Panc1 (cell line): Measurements from ENCODE around the gene ADAMTS14. TPM values are rescaled to one million over a fixed set of nuclear protein-coding genes. Genes with fewer than 3 reads are reported as not detected.

Source experiments
- ATAC-seq: fragments of 200-7000 bp; cut with Tn5 transposase; 2 replicates; pipeline ENCODE4 v1.9.1; 2020; ENCODE audit warnings: mild to moderate bottlenecking, moderate library complexity
- BruUV-seq: library from RNA; stranded (reverse); fragments of 400-500 nt; replicated peaks from 2 replicates; lab custom pipeline; 2021; lab: Mats Ljungman, UMichigan
- CTCF ChIA-PET: fragments of 300-600 bp; sonication (Branson Sonifier 250); formaldehyde crosslinking; loops from one replicate; lab custom pipeline; 2022; ENCODE audit warnings: antibody characterized with exemption; lab: Charles Lee
- POLR2A ChIA-PET: fragments of 300-600 bp; sonication (Branson Sonifier 250); formaldehyde crosslinking; loops from one replicate; lab custom pipeline; 2022; ENCODE audit warnings: antibody characterized with exemption; lab: Charles Lee
- DNase-seq: peaks from one replicate; pipeline ENCODE4 v3.0.0-alpha.2; 2010; ENCODE audit warnings: low read depth, low spot score
- H3K27ac ChIP-seq: 2 replicates; pipeline ENCODE4 v1.5.1; 2011; ENCODE audit warnings: mild to moderate bottlenecking, low read length, inconsistent platforms
- H3K27me3 ChIP-seq: fragments of 200-500 bp; sonication (Bioruptor generic); 2 replicates; pipeline ENCODE4 v1.6.0; 2014; ENCODE audit warnings: low read length, inconsistent platforms; ENCODE audit not compliant: control insufficient read depth, insufficient read depth
- H3K36me3 ChIP-seq: fragments of 200-500 bp; sonication (Bioruptor generic); 2 replicates; pipeline ENCODE4 v1.5.1; 2014; ENCODE audit warnings: inconsistent platforms, mild to moderate bottlenecking, low read length, moderate library complexity; ENCODE audit not compliant: control insufficient read depth, insufficient read depth
- H3K4me1 ChIP-seq: 2 replicates; pipeline ENCODE4 v1.5.1; 2011; ENCODE audit warnings: inconsistent platforms, mild to moderate bottlenecking, low read length, moderate library complexity; ENCODE audit not compliant: control insufficient read depth, insufficient read depth
- H3K4me3 ChIP-seq, 2 experiments: 2 replicates each; pipeline ENCODE4 v1.5.1; 2011 to 2012; ENCODE audit warnings: low read depth in 2 of 2, low read length in 2 of 2, mild to moderate bottlenecking in 2 of 2, inconsistent platforms in 1 of 2, moderate library complexity in 1 of 2
- H3K9me3 ChIP-seq: fragments of 200-500 bp; sonication (Bioruptor generic); 2 replicates; pipeline ENCODE4 v1.5.1; 2014; ENCODE audit warnings: low read depth, mild to moderate bottlenecking, inconsistent platforms, low read length, moderate library complexity; ENCODE audit not compliant: control insufficient read depth, insufficient read depth
- POLR2AphosphoS5 ChIP-seq: IDR thresholded peaks from 2 replicates; pipeline ENCODE4 v1.6.1; 2012; ENCODE audit warnings: mild to moderate bottlenecking, low read depth, low read length, moderate library complexity
- SIN3A ChIP-seq: IDR thresholded peaks from 2 replicates; pipeline ENCODE4 v1.6.1; 2012; ENCODE audit warnings: low read depth, mild to moderate bottlenecking, low read length, moderate library complexity, borderline replicate concordance; ENCODE audit not compliant: insufficient read depth
- TCF7L2 ChIP-seq: IDR thresholded peaks from 2 replicates; pipeline ENCODE4 v1.6.1; 2011; ENCODE audit warnings: mild to moderate bottlenecking, low read depth, low read length, inconsistent platforms
- in situ Hi-C: cut with HindIII; loops from 2 replicates; pipeline ENCODE4 v1.10.0; 2016; ENCODE audit warnings: low sequenced_read_pairs, low pct_unique_long_range_greater_than_20kb
- intact Hi-C: fragments of 100-400 bp; cut with micrococcal nuclease; formaldehyde crosslinking; loops from one replicate; pipeline ENCODE4 v1.10.0; 2022; ENCODE audit not compliant: unreplicated experiment
- total RNA-seq: library from RNA; stranded (reverse); gene quantifications from one replicate; pipeline ENCODE4 v1.2.1, GENCODE V29; 2021; ENCODE audit not compliant: unreplicated experiment
- TF ChIP-seq, protein P1 (sequence below), 2 experiments: IDR thresholded peaks; 2 replicates each; pipeline ENCODE4 v1.6.1; 2011 to 2012; ENCODE audit warnings: low read depth in 2 of 2, control low read depth in 1 of 2, low read length in 1 of 2, mild to moderate bottlenecking in 1 of 2, moderate library complexity in 1 of 2; ENCODE audit not compliant: insufficient read depth in 1 of 2
- TF ChIP-seq, protein P2 (sequence below): fragments of 450-650 bp; IDR thresholded peaks from 2 replicates; pipeline ENCODE4 v1.5.1; 2017; ENCODE audit warnings: mild to moderate bottlenecking

ADAMTS14 gene
- total RNA-seq, 1 experiment from 2014 or later = 0.67 TPM

DNA sequence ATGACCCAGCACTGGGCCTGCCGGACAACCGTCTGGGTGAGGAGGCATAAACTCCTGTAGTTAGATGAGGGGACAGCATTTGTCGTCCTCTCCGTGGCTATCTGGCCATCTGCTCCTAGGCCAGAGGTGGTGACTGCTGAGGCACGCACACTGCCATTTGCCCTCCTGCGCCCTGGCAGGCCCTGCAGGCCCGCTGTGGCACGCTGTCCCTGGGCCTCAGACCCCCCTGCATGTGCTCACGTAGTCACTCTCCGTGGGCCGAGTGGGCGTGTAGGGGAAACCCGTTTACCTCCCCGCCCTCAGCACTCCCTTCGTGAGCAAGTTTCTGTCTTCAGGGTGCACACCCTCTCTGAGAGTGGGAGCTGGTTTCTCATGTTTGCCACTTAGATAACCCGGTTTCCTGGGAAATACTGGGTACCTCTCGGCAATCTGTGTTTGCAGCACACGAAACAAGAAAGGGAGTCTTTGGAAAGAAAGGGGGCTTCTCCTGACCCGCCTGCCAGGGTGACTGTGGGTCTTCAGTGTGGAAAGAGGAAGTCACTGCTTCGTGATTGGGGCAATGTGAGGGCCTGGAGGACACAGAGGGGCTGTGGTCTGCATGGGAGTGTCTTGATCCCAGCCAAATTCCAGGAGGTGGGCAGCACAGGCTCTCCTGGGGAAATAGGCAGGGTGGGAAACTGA lies 10.8 kb downstream of the ADAMTS14 start:
- H3K27ac ChIP-seq = no peak overlapping the region
- ChIA-PET CTCF (no interaction called here), POLR2A (no interaction called here)
- TF ChIP-seq, protein P1, sequence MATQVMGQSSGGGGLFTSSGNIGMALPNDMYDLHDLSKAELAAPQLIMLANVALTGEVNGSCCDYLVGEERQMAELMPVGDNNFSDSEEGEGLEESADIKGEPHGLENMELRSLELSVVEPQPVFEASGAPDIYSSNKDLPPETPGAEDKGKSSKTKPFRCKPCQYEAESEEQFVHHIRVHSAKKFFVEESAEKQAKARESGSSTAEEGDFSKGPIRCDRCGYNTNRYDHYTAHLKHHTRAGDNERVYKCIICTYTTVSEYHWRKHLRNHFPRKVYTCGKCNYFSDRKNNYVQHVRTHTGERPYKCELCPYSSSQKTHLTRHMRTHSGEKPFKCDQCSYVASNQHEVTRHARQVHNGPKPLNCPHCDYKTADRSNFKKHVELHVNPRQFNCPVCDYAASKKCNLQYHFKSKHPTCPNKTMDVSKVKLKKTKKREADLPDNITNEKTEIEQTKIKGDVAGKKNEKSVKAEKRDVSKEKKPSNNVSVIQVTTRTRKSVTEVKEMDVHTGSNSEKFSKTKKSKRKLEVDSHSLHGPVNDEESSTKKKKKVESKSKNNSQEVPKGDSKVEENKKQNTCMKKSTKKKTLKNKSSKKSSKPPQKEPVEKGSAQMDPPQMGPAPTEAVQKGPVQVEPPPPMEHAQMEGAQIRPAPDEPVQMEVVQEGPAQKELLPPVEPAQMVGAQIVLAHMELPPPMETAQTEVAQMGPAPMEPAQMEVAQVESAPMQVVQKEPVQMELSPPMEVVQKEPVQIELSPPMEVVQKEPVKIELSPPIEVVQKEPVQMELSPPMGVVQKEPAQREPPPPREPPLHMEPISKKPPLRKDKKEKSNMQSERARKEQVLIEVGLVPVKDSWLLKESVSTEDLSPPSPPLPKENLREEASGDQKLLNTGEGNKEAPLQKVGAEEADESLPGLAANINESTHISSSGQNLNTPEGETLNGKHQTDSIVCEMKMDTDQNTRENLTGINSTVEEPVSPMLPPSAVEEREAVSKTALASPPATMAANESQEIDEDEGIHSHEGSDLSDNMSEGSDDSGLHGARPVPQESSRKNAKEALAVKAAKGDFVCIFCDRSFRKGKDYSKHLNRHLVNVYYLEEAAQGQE (IDR thresholded peaks at IDR 0.05; ENCODE audit: insufficient read depth in 1 of 2, low read depth in 2 of 2, low read length in 1 of 2) = no peak
- no peak for TF ChIP-seq POLR2AphosphoS5
- no peak for TF ChIP-seq SIN3A
- H3K4me1 ChIP-seq = no peaks in the 10 kb centered on the region; the same call in 1 of the 2 replicates
- H3K9me3 ChIP-seq = no peaks in the 10 kb centered on the region
- DNase-seq (no peak), ATAC-seq (no peak)
- no TSS peak for BruUV-seq
- H3K4me3 ChIP-seq = no peak overlapping the region
- intact Hi-C loops = no loop called here
- no peaks in the 10 kb centered on the region for H3K27me3 ChIP-seq
- in situ Hi-C loops = no loop called here
- no peaks in the 10 kb centered on the region for H3K36me3 ChIP-seq

DNA sequence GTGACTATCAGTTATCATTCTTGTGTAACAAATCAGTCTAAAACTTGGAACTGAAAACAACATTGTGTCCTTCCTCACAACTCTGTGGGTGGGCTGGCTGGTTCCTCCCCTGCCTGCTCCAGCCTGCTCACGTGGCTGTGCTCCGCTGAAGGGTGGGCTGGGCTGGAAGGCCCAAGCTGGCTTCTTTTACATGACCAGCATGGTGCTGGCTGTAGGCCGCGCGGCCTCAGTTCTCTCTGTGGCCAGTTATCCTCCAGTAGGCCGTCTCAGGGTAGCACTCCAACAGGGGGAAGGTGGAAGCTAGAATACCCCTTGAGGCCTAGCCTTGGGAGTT lies 11.3 kb downstream of the ADAMTS14 start:
- Histone ChIP-seq H3K9me3 (no peaks in the 10 kb centered on the region), H3K27ac (no peak overlapping the region), H3K36me3 (no peaks in the 10 kb centered on the region), H3K27me3 (no peaks in the 10 kb centered on the region), H3K4me1 (no peaks in the 10 kb centered on the region; the same call in 1 of the 2 replicates), H3K4me3 (no peak overlapping the region)
- no TSS peak for BruUV-seq
- ATAC-seq (no peak), DNase-seq (no peak)
- ChIA-PET CTCF (no interaction called here), POLR2A (no interaction called here)
- intact Hi-C loops = no loop called here
- TF ChIP-seq POLR2AphosphoS5 = no peak
- TF ChIP-seq SIN3A = no peak
- TF ChIP-seq TCF7L2 = no peak
- in situ Hi-C loops = no loop called here

DNA sequence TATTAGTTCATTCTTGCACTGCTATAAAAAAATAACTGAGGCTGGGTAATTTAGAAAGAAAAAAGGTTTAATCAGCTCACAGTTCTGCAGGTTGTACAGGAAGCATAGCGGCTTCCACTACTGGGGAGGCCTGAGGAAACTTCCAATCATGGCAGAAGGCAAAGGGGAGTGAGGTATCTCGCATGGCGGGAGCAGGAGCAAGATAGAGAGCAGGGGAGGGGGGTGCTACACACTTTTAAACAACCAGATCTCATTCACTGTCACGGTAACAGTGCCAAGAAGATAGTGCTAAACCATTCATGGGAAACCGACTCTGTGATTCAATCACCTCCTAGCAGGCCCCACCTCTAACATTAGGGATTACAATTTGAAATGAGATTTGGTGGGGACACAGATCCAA lies 11.6 kb downstream of the ADAMTS14 start:
- in situ Hi-C loops (no loop called here), intact Hi-C loops (no loop called here)
- Histone ChIP-seq H3K9me3 (no peaks in the 10 kb centered on the region), H3K27ac (no peak overlapping the region), H3K27me3 (no peaks in the 10 kb centered on the region), H3K4me3 (no peak overlapping the region), H3K36me3 (no peaks in the 10 kb centered on the region), H3K4me1 (no peaks in the 10 kb centered on the region; the same call in 1 of the 2 replicates)
- TF ChIP-seq, protein P2, sequence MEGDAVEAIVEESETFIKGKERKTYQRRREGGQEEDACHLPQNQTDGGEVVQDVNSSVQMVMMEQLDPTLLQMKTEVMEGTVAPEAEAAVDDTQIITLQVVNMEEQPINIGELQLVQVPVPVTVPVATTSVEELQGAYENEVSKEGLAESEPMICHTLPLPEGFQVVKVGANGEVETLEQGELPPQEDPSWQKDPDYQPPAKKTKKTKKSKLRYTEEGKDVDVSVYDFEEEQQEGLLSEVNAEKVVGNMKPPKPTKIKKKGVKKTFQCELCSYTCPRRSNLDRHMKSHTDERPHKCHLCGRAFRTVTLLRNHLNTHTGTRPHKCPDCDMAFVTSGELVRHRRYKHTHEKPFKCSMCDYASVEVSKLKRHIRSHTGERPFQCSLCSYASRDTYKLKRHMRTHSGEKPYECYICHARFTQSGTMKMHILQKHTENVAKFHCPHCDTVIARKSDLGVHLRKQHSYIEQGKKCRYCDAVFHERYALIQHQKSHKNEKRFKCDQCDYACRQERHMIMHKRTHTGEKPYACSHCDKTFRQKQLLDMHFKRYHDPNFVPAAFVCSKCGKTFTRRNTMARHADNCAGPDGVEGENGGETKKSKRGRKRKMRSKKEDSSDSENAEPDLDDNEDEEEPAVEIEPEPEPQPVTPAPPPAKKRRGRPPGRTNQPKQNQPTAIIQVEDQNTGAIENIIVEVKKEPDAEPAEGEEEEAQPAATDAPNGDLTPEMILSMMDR = no peak
- TF ChIP-seq SIN3A (no peak), TCF7L2 (no peak), POLR2AphosphoS5 (no peak)
- TF ChIP-seq, protein P1 (IDR thresholded peaks at IDR 0.05; ENCODE audit: insufficient read depth in 1 of 2, low read depth in 2 of 2, low read length in 1 of 2) = no peak
- CTCF ChIA-PET = no interaction called here
- no peak for DNase-seq
- no TSS peak for BruUV-seq
- POLR2A ChIA-PET = no interaction called here
- ATAC-seq = no peak
